ENCODE data around the gene RNGTT.
"Not testable (repeated sequence)": the region's sequence is repeated elsewhere in the genome, so short reads cannot be mapped to it uniquely, and the experiment has no call there.

RNGTT gene

GRCh38 chr6:88969255-88969654, 5.8 kb upstream of the RNGTT start:
- DNase-seq: not testable (repeated sequence)

DNA sequence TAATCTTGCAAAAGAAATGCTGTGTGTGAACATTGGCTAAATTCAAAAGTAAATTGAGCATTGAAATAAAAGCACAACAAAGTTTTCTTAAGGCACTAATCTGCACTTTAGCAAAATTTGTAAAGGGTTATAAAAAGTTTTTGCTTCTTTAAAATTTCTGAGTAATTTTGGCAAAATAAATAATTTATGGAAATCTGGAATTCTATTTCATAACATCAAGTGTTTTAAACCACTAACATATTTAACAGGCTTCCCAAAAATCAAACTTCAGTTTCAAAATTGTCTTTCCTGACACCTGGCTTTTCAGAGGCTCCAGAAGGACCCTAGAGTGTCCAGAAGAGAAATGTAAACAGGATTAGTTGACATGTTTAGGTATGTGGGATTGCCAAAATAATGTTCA, 4.5 kb upstream of the RNGTT start:
- DNase-seq: no peak

DNA sequence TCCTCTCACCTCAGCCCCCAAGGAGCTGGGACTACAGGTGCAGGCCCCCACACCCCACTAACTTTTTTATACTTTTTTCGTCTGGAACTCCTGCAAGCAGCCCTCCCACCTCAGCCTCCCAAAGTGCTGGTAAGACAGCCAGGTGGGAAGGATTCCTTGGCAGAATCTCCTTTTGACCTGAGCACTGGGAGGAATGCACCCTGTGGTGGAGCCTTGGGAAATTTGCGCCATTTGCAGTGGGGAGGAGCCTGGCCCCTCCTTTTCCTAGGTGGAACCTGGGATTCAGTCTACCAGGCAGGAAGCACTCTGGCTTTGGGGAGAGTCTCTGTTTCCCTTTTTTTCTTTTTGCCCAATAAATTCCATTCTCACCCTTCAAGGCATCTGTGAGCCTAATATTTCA, 2.3 kb upstream of the RNGTT start:
- no peak for DNase-seq

GRCh38 chr6:88964509-88964908, 1.1 kb upstream of the RNGTT start:
- DNase-seq: no peak

GRCh38 chr6:88958842-88959241, 4.6 kb downstream of the RNGTT start:
- DNase-seq: no peak

- DNase-seq: no peak
Measured at GRCh38 chr6:88953550-88954386, 9.7 kb downstream of the RNGTT start.

GRCh38 chr6:88952065-88952704, 11.2 kb downstream of the RNGTT start:
- DNase-seq: no peak

DNA sequence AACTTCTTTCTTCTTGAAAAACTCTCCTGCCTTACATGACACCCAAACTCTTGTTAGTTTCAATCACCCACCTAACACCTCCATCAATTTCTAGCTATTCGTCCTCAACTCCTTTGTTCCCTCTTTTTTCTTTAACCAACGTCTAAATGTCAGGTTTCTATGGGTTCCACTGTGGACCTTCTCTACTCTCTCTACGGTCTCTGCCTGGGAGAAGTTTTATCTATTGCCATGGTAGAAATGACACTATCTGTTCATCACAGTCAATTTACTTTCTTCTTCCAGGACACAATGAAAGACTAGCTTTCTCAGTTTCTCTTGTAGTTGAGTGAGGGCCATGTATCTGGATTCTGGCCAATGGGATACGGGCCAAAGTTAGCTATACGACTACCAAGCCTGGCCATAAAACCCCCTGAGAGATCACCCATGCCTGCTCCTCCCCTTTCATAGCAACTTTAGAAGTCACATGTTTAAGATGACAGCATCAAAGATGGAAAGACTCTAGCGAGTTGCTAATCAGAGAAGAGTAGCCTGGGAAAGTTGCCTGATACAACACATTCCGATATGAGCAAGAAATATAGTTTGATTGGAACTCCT, 17.9 kb downstream of the RNGTT start:
- no peak for DNase-seq

- DNase-seq: no peak
Measured at GRCh38 chr6:88933521-88933920, 29.9 kb downstream of the RNGTT start.

- DNase-seq: not testable (repeated sequence)
Measured at GRCh38 chr6:88932019-88932418, 31.4 kb downstream of the RNGTT start.

- no peak for DNase-seq
Measured at GRCh38 chr6:88922775-88923548, 40.5 kb downstream of the RNGTT start.

- no peak for DNase-seq
Measured at GRCh38 chr6:88921734-88922133, 41.7 kb downstream of the RNGTT start.

DNA sequence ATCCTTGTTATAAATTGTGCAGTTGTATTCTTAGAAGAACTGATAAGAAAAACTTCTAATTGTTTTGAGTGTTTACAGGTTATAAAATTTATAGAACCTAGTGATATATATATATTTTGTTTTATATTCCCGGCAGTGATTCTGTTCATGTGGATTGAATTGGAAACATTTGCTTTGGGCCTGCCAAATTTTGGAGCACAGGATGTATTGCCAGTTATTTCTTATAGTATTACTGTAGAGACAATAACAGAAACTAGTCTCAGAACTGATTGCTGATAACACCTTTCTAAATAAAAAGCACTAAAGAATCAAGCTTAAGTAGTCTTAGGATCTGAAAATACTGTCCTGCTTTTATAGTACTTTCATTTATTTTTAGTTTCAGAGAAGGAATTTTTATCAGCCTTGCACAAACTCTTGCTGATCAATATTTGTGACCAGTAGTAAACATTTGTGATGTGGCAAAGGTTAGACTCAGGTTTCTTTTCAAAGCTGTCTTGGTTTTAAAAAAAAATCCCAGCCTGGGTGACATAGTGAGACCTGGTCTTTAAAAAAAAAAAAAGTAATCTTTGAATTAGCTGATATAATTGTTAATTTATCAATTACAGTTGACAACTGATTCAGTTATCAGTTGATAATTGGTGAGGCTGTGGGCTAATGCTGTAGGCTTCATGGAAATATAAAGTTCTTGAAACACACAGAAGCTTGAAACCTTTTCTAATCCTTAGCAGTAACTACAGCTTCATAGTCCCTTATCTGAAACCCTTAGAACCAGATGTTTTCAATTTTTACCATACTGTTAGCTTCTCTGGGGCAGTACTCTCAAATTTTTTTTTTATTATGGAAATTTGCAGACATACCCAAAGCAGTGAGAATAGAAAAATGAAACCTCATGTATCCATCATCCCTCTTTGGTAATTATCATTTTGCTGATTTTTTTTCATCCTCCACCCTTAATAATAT, 42.4 kb downstream of the RNGTT start:
- no peak for DNase-seq

DNA sequence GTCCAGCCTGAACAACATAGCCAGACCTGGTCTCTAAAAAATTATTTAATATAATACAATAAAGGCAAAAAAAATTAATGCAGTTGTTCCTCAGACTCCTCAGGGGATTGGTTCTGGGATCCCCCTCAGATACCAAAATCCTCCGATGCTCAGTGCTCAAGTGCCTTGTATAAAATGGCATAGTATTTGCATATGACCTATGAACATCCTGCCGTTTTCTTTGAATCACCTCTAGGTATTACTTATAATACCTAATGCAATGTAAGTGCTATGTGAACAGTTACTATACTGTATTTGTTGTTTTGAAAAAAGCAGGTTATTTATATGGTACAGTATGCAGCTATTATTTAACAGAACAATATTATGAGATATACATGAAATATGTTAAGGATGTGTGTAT, 43.3 kb downstream of the RNGTT start:
- DNase-seq: no peak

DNA sequence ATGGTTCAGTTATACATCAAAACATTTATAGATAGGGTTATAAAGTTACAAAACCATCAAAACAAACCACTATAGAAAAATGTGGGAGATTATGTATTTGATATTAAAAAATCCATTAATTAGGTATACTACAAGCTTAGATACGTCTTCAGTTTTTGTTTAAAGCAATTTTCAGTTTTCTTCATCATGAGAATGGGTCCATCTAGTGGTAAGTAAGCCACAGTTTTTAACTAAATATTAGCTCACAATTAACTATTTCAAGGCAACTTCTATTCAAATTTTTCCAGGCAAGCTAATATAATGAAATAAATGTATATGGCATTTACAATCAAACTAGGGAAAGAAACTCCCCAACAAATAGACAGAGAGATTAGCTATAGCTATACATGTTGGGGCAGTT, 44.4 kb downstream of the RNGTT start:
- DNase-seq: no peak

- DNase-seq: no peak
Measured at GRCh38 chr6:88916615-88917208, 46.7 kb downstream of the RNGTT start.

- no peak for DNase-seq
Measured at GRCh38 chr6:88914895-88915598, 48.4 kb downstream of the RNGTT start.

DNA sequence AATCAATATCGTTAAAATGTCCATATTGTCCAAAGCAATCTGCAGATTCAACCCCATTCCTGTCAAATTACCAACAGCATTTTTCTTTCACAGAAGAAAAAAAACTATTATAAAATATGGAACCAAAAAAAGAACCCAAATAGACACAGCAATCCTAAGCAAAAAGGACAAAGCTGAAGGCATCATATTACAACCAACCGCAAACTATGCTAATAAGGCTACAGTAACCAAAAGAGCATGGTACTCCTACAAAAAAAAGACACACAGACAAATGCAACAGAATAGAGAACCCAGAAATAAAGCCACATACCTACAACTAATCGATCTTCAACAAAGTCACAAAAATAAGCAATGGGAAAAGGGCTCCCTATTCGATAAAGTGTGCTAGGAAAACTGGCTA, 49.2 kb downstream of the RNGTT start:
- no peak for DNase-seq

- no peak for DNase-seq
Measured at GRCh38 chr6:88913471-88913870, 49.9 kb downstream of the RNGTT start.

- no peak for DNase-seq
Measured at GRCh38 chr6:88910922-88911778, 52.3 kb downstream of the RNGTT start.

Measured in stimulated activated CD4-positive, alpha-beta T cell treated with anti-CD3 and anti-CD28 coated beads, Interleukin-4, amount 100 ng/mL, for 4 hours (primary cell).